K562 (cell line): ENCODE data around the gene BNIP3. TPM values are rescaled to one million over a fixed set of nuclear protein-coding genes. Genes with fewer than 3 reads are reported as not detected.
A peak's percentile ranks its signal among the peaks of the same experiment; 100 is the strongest.

Experiments
- BHLHE40 ChIP-seq: IDR thresholded peaks from 2 replicates; pipeline ENCODE4 v1.6.1; 2011; ENCODE audit warnings: low read length, improper control_type of control experiment
- CXXC5 ChIP-seq: fragments of 250-450 bp; sonication (Bioruptor Pico); IDR thresholded peaks from 2 replicates; pipeline ENCODE4 v1.8.0; 2022; ENCODE audit warnings: inconsistent platforms, mild to moderate bottlenecking, moderate library complexity
- E2F6 ChIP-seq, 2 experiments: IDR thresholded peaks; 2 replicates each; pipeline ENCODE4 v1.6.1; 2011; ENCODE audit warnings: borderline replicate concordance in 1 of 2, control low read depth in 1 of 2, low read depth in 1 of 2, low read length in 1 of 2, mild to moderate bottlenecking in 1 of 2, mixed read lengths in 1 of 2, moderate library complexity in 1 of 2; ENCODE audit not compliant: insufficient read depth in 1 of 2, insufficient read length in 1 of 2, poor library complexity in 1 of 2, severe bottlenecking in 1 of 2; ENCODE audit errors: extremely low read depth in 1 of 2
- EZH2 ChIP-seq: IDR thresholded peaks from 2 replicates; pipeline ENCODE4 v1.6.1; 2012; ENCODE audit warnings: low read depth, mild to moderate bottlenecking, inconsistent platforms, low read length, borderline replicate concordance
- GATAD2B ChIP-seq: fragments of 450-650 bp; IDR thresholded peaks from 2 replicates; pipeline ENCODE4 v1.6.1; 2017; ENCODE audit warnings: mild to moderate bottlenecking, borderline replicate concordance
- GMEB1 ChIP-seq: fragments of 250-450 bp; sonication (Bioruptor Pico); IDR thresholded peaks from 2 replicates; pipeline ENCODE4 v1.4.0; 2020; ENCODE audit warnings: mild to moderate bottlenecking
- HDAC1 ChIP-seq, 2 experiments: fragments of 450-650 bp; IDR thresholded peaks; 2 replicates each; pipeline ENCODE4 v1.6.1; 2016 to 2017; ENCODE audit warnings: inconsistent platforms in 1 of 2, mild to moderate bottlenecking in 1 of 2, moderate library complexity in 1 of 2
- LARP7 ChIP-seq: fragments of 450-650 bp; IDR thresholded peaks from 2 replicates; pipeline ENCODE4 v1.6.1; 2016
- LEF1 ChIP-seq: fragments of 450-650 bp; IDR thresholded peaks from 2 replicates; pipeline ENCODE4 v1.6.1; 2016; ENCODE audit warnings: mild to moderate bottlenecking
- MAX ChIP-seq: sonication (generic); formaldehyde crosslinking; IDR thresholded peaks from 2 replicates; pipeline ENCODE4 v1.9.0; 2022; ENCODE audit warnings: mild to moderate bottlenecking, missing genetic modification reagents
- NFYB ChIP-seq: IDR thresholded peaks from 2 replicates; pipeline ENCODE4 v1.6.1; 2011; ENCODE audit warnings: mild to moderate bottlenecking, moderate library complexity; ENCODE audit not compliant: insufficient read length; ENCODE audit errors: extremely low read depth
- NRF1 ChIP-seq, 2 experiments: fragments of 450-650 bp; IDR thresholded peaks in 1 of 2; conservative IDR thresholded peaks in 1 of 2; 2 replicates each; pipeline ENCODE4 v1.6.1; 2014; ENCODE audit warnings: mild to moderate bottlenecking in 2 of 2
- PKNOX1 ChIP-seq: fragments of 450-650 bp; IDR thresholded peaks from 2 replicates; pipeline ENCODE4 v1.6.1; 2016
- POLR2B ChIP-seq: fragments of 450-650 bp; IDR thresholded peaks from 2 replicates; pipeline ENCODE4 v1.6.1; 2018; ENCODE audit warnings: low read depth; ENCODE audit not compliant: partially characterized antibody
- RBFOX2 ChIP-seq: fragments of 200-400 bp; formaldehyde crosslinking; IDR thresholded peaks from 2 replicates; pipeline ENCODE4 v1.6.1; 2017; ENCODE audit warnings: low read depth, mild to moderate bottlenecking, low read length, moderate library complexity
- RBM22 ChIP-seq: fragments of 200-400 bp; formaldehyde crosslinking; IDR thresholded peaks from 2 replicates; pipeline ENCODE4 v1.6.1; 2018; ENCODE audit warnings: low read length, low read depth; ENCODE audit not compliant: poor library complexity, severe bottlenecking
- RFX1 ChIP-seq: fragments of 450-650 bp; IDR thresholded peaks from 2 replicates; pipeline ENCODE4 v1.6.1; 2016; ENCODE audit warnings: mild to moderate bottlenecking, moderate library complexity
- RFX5 ChIP-seq: IDR thresholded peaks from 2 replicates; pipeline ENCODE4 v1.6.1; 2011; ENCODE audit warnings: low read depth, mild to moderate bottlenecking, improper control_type of control experiment, low read length
- RNF219 ChIP-seq: fragments of 250-450 bp; sonication (Bioruptor Pico); IDR thresholded peaks from 2 replicates; pipeline ENCODE4 v1.5.0; 2022; ENCODE audit warnings: mild to moderate bottlenecking
- TBP ChIP-seq: optimal IDR thresholded peaks from 2 replicates; pipeline ENCODE3; 2011; ENCODE audit warnings: low read depth, low read length, improper control_type of control experiment
- ZNF764 ChIP-seq: fragments of 250-450 bp; sonication (Bioruptor Pico); IDR thresholded peaks from 2 replicates; pipeline ENCODE4 v1.4.0; 2020; ENCODE audit warnings: low read depth, mild to moderate bottlenecking, moderate library complexity
- polyA plus RNA-seq, 8 experiments: library from polyadenylated mRNA; depleted of rRNA in 4 of 8; stranded (reverse) in 5 of 8; unstranded in 3 of 8; fragments of >200 nt; fragmentation: Nextera tagmentation in 2 of 8; fragmentation: Illumina TruSeq in 1 of 8; extraction: Ambion mirVana in 2 of 8; extraction: Trizol in 1 of 8; gene quantifications; 2 replicates each; pipeline versions ENCODE4 v1.2.1 to v1.2.3, GENCODE V29; 2011 to 2014; ENCODE audit warnings: inconsistent platforms in 1 of 8, missing spikeins in 1 of 8
- total RNA-seq, 7 experiments: library from RNA; depleted of rRNA in 6 of 7; stranded (reverse); fragments of >200 nt in 6 of 7; fragmentation: Illumina TruSeq in 2 of 7; extraction: Trizol in 2 of 7; gene quantifications; 2 replicates each; pipeline versions ENCODE4 v1.2.1 to v1.2.3, GENCODE V29; 2011 to 2021; ENCODE audit warnings: low replicate concordance in 1 of 7

The BNIP3 gene
- total and polyA plus RNA-seq, 9 of the 15 experiments (the other 6 are each of a cell fraction or from before 2014, with no cell fraction given), result 9.2 to 119 (median 42.2) TPM

- TF ChIP-seq GMEB1 (CRISPR knock-in tag) (peak; percentile 44; the same call in 1 of the 2 replicates), HDAC1 (IDR thresholded peaks at IDR 0.05) (peak in 1 of 2 experiments; percentile 32; a peak in 1 of 4 replicates), ZNF764 (no peak), CXXC5 (CRISPR knock-in tag) (peak; percentile 96), GATAD2B (0 out of 2 replicates have a peak, but pooled peaks have one; percentile 46), RFX1 (no peak), LEF1 (no peak), RBM22 (no peak), POLR2B (peak; percentile 21), MAX (CRISPR knock-in tag) (peak; percentile 66), E2F6 (IDR thresholded peaks at IDR 0.05; ENCODE audit: borderline replicate concordance in 1 of 2, extremely low read depth in 1 of 2, insufficient read depth in 1 of 2, insufficient read length in 1 of 2, low read depth in 1 of 2, low read length in 1 of 2, poor library complexity in 1 of 2, severe bottlenecking in 1 of 2) (peak; percentile 71 to 94), NFYB (no peak), EZH2 (no peak), NRF1 (conservative IDR thresholded peaks at IDR 0.05 in 1 of 2, IDR thresholded peaks at IDR 0.05 in 1 of 2) (peak; percentile 91 to 93), BHLHE40 (peak; percentile 99), PKNOX1 (no peak), RNF219 (CRISPR knock-in tag) (no peak), TBP (peak; percentile 33), RBFOX2 (peak; percentile 78), RFX5 (no peak), LARP7 (no peak)
Measured at GRCh38 chr10:131981429-131982184, at the start of gene BNIP3 (continued).
